Amniotic stem cell (primary cell): ENCODE data around the gene PDE9A.

Experiments used
- DNase-seq: peaks from one replicate; lab custom pipeline; 2025; lab: John Stamatoyannopoulos, UW

The PDE9A gene

DNA sequence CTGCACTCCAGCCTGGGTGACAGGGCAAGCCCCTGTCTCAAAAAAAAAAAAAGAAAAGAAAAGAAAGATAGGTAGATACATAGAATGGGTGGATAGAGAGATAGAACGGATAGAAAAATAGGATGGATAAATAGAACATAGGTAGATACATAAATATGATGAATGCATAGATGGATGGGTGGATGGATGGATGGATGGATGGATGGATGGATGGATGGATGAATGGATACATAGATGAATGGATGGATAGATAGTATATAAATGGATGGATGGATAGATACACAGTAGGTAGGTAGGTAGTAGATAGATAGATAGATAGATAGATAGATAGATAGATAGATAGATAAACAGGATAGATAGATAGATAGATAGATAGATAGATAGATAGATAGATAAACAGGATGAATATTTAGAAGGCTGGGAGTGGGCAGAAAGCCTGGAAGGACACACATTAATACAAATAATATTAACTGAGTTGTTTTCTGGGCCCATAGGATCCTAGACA lies 87.0 kb downstream of the PDE9A start:
- DNase-seq: no peak

DNA sequence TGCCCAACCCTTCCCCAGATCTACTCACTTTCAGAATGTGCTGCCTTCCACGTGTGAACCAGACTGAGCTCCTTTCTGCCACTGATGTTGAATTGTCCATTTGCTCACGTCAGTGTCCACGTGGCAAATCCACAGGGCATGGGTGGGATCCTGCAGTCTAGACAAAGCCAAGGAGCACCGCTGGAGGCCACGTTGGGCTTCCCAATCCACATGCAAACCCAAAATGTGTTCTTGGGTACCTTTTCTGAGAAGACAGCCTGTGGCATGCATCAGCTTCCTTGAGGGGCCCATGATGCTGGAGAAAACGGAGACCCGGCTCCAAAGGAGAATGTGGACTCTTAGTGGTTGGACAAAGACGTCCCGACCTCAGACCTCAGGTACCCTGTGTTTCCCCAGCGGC lies 87.6 kb downstream of the PDE9A start:
- no peak for DNase-seq

GRCh38 chr21:42744520-42745445 lies 91.4 kb downstream of the PDE9A start:
- no peak for DNase-seq

DNA sequence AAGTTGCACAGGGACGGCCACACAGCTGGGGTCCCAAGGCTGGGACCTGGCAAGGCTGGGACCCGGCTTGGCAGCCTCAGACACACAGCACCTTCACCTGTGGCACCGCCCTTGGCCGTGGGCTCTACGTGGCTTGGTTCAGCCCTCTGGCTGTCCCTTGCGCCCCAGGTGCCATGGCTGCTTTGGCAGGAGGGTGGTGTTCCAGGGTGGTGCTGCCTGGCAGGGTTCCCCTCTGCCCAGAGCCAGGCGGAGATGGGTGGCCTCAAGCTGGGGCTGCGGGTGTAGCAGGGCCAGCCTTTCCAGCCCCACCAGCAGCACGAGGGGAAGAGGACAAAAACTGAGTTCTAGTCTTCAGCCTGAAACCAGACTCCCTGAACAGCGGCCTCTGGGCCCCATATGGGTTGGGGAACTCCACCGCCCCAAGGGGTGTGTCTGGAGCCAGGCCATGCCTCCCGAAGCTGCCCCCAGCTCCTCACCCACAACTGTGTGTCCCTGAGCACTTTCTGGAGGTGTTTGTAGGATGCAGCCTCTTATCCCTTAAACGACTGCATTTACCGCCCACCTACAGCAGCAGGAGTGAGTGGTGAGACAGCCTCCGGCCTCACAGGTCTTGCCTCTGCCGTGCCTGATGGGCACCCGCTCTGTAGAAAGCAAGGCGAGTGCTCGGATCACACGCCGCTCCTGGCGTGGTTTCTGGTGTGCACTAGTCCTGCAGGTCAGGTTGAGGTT lies 92.3 kb downstream of the PDE9A start:
- no peak for DNase-seq

DNA sequence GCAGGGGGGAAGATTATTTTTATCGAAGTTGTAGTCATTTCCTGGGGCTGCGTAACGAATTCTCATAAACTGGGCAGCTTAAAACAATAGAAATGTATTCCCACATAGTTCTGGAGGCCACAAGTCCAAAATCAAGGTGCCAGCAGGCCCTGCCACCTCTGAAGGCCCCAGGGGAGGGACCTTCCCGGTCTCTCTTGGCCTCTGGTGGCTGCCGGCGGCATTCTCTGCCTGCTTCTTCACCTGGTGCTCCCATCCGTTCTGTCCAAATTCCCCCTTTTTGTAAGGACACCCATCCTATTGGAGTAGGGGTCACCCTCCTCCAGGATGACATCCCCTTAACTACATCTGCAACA lies 92.8 kb downstream of the PDE9A start:
- DNase-seq: no peak

DNA sequence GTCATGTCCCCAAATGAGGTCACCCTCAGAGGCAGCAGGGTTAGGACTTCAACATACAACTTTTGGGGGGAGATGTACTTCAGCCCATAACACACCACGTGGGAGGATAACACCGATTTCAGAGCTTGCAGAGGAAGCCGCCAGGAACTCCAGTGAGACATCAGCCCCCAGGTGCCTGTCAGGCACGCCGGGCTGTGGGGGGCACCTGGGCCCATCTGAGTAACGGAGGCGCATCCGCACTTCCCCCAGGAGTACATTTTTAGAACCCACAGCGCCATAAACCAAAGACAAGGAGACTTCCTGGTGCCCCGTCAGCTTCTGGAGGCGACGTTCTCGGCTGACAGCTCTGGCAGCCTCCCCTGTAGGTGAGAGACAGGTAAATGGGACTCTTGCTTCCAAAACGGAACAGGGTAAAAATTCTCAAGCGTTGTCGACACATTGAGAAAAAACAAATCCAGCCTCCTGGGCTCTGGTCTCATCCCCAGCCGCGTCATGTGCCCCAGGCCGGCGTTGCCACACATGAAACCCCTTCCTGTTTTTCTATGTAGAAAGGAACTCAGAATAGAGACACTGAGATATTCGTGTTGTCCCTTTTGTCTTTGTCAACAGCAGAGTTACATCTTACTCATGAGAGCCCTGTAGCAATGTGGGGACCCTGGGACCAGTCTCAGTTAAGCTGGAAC lies 93.3 kb downstream of the PDE9A start:
- no peak for DNase-seq

DNA sequence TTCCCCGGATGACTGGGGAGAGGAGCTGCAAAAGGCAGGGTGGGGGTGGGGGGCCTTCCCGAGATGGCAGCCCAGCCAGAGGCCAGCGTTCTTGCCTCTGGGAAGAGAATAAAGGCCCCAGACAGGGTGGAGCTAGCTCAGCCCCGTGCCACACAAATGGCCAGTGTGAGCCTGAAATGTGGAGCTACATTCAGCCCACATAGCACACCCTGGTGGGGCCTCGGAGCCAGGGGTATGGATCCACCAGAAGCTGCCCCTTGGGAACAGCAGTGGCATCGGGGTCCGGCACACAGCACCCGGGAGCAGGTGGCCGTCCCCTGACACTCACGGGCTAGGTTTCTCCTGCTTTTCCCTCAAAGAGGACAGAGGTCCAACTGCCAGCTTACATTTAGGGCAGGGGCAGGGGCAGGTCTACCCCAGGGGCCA lies 93.9 kb downstream of the PDE9A start:
- DNase-seq: no peak

DNA sequence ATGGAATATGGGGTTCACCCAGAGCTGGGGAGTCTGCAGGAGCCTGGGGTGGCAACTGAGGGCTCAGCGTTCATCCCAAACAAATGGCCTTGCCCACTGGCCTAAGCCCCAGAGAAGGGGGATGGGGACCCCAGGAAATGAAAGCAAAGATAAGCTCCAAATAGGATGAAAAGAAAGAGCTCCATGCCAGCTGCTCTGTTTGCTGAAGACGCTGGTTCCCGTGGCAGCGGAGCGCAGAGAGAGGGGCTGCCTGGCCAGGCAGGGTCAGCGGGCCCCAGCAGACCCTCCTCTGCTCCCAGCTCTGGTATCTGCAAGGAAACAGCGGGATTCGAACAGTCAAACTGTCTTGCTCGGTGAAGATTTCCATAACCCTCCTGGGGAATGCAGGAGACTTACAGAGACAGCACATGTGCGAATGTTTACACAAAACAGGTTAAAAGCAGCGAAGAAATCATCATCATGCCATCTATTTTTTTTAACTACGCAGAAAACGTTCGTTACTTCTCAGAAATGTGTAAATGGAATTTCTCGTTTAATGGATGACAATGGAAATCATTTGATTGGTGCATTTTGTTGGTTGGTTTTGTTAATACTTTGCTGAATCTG lies 94.4 kb downstream of the PDE9A start:
- no peak for DNase-seq

DNA sequence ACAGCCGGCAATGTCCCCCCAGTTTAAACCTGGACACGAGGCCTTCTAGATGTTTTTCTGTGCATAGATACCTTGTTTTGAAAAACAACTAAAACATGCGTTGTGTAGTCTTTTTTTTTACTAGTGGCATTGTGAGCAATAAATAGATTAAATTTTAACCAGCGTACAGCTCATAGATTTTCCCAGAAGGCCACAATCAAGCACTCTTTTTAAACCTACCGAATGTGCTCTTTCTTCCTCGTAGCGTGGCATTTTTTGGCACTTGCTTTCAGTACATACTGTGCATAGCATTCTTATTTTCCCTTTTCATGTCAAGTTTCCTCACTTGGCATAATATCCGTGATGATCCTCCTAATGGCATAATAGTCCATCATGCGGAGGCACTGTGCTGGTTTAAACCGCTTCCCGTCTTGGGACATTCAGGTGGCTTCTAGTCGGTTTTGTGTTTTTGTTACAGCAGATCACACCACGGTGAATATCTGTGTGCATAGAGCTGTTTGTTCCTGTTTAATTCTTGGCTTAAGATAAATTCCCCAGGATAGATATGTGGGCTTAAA lies 95.3 kb downstream of the PDE9A start:
- DNase-seq: no peak

- no peak for DNase-seq
Measured at GRCh38 chr21:42750737-42751530, 97.5 kb downstream of the PDE9A start.

GRCh38 chr21:42751866-42752265 lies 98.4 kb downstream of the PDE9A start:
- no peak for DNase-seq

DNA sequence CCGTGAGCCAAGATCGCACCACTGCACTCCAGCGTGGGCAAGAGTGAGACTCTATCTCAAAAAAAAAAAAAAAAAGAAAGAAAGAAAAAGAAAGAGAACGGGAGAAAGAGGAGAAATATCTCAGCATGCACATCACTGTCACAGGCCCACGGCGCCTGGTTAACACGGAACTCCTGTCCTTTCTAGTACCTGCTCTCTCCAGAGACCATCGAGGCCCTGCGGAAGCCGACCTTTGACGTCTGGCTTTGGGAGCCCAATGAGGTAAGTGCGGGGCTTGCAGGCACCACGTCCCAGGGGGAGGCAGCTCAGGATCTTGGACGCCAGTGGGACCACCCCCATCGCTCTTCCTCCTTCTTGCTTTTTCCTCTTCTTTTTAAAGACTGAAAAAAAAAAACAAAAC lies 100.4 kb downstream of the PDE9A start:
- no peak for DNase-seq

DNA sequence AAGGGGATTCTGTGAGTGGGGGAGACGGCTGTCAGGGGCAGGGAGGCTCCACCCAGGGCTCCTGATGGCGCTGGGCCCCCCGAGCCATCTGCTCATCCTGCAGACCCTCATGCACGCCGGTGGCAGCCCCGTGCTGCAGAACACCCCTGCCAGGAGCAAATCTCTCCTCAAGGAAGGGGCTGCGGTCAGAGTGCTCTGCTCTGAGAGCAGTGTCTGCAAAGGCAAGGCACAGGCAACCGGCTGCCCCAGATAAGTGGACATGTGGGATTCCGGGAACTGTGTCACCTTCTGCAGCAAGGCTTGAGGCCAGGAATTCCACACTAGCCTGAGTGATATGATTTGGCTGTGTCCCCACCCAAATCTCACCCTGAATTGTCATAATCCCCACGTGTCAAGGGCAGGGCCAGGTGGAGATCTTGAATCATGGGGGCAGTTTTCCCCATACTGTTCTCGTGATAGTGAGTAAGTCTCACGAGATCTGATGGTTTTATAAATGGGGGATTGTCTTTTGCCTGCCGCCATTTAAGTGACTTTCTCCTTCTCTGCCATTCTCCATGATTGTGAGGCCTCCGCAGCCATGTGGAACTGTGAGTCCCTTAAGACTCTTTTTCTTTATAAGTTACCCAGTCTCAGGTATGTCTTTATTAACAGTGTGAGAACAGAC lies 101.0 kb downstream of the PDE9A start:
- no peak for DNase-seq

- DNase-seq: no peak
Measured at GRCh38 chr21:42755031-42755665, 101.7 kb downstream of the PDE9A start.

DNA sequence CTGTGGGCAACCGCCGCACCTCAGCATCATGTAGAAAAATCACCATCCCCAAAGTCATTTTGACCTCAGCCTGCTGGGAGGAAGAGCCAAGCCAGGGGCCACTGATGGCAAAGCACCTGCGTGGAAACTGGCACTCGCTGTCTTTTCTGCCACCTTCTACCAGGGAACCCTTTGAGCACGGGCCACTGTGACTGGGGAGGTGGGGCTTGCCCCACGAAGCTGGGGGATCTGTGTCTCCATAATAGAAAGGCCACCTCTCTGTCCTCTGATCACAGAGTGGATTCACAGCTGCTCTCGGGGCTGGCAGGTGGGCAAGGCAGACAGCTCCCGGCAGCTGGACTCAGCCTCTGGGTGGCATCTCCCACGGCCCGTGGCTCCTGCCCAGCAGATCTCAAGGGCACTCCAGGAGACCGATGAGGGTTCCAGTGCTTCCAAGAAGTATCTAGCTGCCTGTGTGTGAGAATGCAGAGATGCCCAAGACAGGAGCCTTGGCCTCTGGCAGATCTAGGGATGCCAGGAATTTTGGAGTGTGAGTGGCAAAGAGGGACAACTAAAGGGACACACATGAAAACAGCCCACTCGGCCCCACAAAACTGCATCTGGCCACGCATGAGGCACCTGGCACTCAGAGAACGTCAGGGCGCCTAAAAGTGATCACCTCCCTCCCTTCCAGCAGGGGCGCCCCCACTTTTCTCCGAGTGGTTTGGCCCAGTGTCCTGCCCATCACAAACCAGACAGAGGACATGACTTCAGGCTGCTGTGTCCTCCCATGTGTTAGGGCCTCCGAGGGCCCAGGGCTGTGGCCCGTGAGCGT lies 102.6 kb downstream of the PDE9A start:
- no peak for DNase-seq

- DNase-seq: no peak
Measured at GRCh38 chr21:42756580-42757250, 103.3 kb downstream of the PDE9A start.

GRCh38 chr21:42757422-42757821 lies 104.0 kb downstream of the PDE9A start:
- no peak for DNase-seq

- DNase-seq: no peak
Measured at GRCh38 chr21:42757826-42758655, 104.6 kb downstream of the PDE9A start.
